Fibroblast of lung (primary cell): ENCODE measurements around the gene STK10.

Experiments
- CTCF ChIP-seq, 2 donors: IDR thresholded peaks in 1 of 2; conservative IDR thresholded peaks in 1 of 2; 1 replicate in 1 of 2; 2 replicates in 1 of 2; pipeline ENCODE4 v1.5.1; 2011 to 2012; ENCODE audit warnings: low read length in 2 of 2, control low read depth in 1 of 2, inconsistent platforms in 1 of 2, low read depth in 1 of 2, mild to moderate bottlenecking in 1 of 2
- EZH2 ChIP-seq: IDR thresholded peaks from 2 replicates; pipeline ENCODE4 v1.5.1; 2012; ENCODE audit warnings: low read length, control low read depth, mild to moderate bottlenecking; ENCODE audit errors: missing control alignments

DNA sequence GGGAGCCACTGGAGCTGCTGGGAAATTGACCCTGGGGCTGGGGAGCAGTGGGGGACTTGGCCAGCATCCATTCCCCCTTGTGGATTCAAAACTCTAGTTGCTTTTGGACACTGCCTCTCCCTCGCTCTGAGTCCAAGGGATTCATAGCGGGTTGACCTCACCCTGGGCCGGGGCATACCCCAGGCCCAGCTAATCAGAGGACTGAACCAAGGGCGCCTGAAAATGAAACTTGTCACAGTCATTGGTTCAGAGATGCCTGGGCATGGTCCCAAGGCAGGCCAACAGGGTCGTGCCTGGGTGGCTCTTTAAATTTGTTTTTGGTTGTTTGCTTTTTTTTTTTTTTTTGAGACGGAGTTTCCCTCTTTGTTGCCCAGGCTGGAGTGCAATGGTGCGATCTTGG, 22.6 kb downstream of the STK10 start:
- TF ChIP-seq CTCF (conservative IDR thresholded peaks at IDR 0.05 in 1 of 2, IDR thresholded peaks at IDR 0.05 in 1 of 2; ENCODE audit: low read depth in 1 of 2, low read length in 2 of 2) (no peak), EZH2 (no peak)
